Measurements from ENCODE around the gene MTMR12.
A peak's percentile ranks its signal among the peaks of the same experiment; 100 is the strongest.
"Not testable (repeated sequence)": the region's sequence is repeated elsewhere in the genome, so short reads cannot be mapped to it uniquely, and the experiment has no call there.

Gene MTMR12

DNA sequence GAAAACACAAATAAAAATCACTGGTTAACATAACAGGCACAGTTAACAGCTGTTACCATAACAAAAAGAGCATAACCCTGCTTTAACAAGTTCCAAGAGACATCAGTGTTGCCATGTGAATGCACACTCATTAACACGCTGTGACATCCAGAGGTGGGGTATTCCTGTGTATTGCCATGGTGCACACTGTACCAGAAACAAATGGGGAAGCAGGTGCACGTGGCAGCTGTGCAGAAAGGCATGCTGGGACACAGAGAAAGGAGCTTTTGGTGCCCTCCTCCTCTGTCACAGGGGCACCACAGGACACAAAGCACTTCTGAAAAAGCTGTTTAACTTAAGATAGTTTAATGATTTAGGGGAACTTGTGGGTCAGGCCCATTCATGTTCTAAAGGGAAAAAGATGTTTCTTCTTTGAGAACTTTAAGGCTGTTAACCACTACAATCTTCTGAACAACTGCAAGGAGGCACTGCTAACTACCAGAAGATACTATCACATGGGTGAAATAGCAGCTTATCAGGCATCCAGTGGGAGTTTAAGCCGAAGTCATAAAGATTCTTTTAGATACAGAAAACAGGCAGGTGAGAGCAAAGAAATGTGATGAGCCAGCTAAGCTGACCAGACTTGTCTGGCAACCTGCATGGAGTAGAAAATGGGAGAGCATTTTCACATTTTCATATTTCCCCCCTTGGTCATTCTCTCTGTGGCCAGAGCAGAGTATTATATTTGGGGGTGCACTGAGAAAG lies 82.2 kb downstream of the MTMR12 start:
- DNase-seq = no peak

DNA sequence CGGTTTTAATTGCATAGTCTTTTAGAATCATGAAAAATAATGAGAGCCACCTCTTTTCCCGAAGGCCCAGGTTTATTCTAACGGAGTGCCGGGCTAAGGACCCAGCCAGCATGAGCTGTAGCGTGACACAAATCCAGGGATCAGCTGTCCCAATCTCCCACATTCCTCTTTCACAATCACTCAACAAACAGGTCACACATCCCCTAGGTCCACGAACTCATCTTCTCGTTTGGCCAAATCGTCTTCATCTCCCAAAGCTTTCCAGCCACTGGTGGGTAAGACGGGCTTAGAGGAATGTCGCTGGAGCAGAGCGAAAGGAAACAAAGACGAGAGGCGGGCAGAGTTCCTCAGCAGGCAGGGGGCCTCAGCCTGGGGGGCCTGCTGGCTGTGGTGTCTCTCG lies 83.2 kb downstream of the MTMR12 start:
- DNase-seq = no peak

DNA sequence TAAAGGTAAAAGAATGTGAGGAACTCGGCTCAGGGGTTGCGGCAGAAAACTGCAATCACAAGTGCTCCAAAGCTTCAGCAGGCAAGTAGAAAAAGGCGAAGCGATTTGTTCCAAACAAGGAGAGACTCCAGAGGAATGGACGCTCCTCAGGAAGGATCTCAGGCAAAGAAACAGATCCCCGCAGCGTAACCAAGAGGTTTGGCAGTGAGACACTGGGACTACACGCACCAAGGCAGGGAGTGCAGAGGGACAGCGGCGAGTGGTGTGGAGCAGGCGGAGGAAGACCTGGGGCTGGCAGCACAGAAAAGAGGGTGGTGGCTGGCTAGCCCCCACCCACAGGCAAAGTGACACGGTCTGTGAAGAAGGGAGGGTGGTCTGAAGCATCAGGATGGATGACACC lies 83.9 kb downstream of the MTMR12 start:
- no peak for DNase-seq

DNA sequence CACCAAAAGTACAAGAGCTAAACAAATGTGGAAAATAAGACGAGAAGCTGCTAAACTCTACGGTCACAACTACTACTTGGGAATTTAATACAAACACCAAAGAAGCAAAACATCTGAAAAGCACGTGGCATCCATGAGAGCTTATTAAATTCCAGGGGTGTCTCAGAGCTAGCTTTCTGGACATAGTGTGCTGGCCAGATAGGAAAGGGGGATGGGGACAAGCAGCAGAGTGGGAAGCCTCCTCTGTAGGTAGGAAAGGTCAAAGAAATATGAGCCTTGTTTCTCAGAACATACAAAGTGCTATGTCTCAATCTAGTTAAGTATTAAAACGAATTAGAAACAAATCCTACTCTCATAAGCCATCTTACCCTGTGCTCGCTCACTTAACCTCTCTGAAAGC lies 87.3 kb downstream of the MTMR12 start:
- no peak for DNase-seq

DNA sequence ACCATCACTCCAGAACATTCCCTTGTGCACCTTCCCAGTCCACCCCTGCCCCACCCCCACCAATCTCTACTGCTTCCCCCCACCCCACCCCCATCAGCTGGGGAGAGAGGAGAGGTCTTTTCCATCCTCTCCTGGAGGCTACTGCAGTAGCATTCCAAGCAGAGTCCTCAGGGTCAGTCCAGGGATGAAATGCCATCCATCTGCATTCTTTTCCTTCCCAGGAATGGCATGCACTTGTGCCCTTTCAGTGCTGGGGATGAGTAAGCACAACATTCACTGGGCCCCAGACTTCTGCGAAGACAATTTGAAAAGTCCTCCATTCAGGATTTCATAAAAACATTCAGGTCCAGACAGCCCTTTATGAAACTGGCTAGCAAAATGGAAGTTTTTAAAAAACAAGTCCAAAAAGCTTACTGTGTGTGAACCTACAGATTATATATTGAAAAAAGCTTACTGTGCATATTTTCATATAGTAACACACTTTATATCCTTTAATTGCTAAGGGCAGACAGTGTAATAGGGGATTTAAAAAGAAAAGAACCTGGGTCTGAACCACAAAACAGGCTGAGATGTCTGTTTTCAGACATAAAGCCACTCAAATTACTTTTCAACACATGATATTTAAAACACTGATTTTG lies 88.6 kb downstream of the MTMR12 start:
- no peak for DNase-seq

DNA sequence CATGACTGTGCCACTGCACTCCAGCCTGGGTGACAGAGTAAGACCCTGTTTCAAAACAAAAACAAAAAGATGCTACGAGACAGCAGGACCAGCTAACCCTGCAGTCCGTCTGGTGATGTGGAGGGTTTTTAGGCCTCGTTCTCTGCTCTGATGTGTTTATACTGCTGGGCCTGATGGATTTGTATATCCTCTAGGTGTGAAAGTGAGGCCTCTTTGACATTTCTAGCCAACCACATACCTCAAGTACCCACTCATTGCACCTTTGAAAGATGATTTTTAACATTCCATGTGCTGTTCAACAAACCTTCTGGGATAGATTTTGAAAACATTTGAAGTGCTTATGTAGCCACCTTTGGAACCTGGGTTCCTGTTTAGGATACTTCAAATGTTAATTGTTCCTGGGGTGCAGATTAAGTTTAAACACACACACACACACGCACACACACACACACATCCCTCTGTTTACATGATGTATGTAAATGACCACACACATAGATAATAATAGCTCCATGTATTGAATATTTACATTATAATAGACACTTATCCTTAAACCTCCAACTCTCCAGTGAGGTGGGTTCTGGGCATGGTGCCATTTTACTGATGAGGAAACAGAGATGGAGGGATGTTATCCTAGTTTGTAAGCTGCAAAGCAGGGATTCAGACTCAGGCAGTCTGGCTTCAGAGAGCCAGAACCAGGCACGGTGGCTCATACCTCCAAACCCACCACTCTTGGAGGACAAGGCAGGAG lies 89.8 kb downstream of the MTMR12 start:
- DNase-seq = peak; percentile 1

DNA sequence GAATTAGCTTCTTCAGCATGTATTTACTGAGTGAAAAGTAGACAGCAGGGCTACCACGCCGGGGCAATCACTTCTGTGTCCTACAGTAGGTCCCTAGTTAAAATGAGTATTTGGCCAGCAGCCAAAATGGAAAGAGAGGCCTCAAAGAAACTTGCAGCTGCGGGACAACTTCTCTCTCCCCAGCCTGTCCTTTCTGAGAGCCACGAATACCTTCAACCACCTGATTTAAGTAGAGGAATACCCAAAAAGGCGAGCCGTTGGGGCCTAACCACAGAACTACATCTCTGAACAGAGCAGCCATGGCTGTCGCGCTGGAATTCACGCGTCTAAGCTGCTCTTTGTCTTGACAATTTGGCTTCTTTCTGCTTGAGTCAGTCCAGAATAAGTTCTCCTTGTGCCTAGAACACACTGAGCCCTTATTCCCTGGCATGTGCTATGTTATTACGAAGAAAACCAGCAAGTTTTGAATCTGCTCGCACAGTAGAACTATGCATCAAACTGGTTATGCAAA lies 94.8 kb downstream of the MTMR12 start:
- DNase-seq = peak; percentile 22

DNA sequence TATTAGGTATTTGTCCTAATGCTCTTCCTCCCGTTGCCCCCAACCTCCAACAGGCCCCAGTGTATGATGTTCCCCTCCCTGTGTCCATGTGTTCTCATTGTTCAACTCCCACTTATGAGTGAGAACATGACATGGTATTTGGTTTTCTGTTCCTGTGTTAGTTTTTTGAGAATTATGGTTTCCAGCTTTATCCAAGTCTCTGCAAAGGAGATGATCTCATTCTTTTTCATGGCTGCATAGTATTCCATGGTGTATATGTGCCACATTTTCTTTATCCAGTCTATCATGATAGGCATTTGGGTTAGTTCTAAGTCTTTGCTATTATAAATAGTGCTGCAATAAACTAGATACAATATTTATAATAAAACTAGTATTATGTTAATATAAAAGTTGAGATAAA lies 98.4 kb downstream of the MTMR12 start:
- not testable (repeated sequence) for DNase-seq

DNA sequence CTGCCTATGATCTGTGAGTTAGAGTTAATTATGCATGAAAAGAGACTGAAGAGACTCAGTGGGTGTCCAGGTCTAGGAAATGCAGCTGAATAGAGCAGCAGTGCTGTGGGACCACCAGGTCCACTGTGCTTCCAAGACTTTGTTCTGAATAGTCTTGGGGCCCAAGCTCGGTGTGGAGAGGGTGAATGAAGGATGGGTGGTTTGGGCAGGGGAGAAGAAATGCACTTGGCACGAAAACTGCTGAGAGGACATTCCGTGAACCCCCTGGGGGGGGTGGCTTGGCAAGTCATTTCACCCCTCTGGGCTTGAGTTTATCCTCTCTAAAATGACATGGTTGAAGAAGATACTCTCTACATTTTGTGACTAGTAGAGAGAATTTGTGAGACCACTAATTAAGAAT lies 102.6 kb downstream of the MTMR12 start:
- no peak for DNase-seq

DNA sequence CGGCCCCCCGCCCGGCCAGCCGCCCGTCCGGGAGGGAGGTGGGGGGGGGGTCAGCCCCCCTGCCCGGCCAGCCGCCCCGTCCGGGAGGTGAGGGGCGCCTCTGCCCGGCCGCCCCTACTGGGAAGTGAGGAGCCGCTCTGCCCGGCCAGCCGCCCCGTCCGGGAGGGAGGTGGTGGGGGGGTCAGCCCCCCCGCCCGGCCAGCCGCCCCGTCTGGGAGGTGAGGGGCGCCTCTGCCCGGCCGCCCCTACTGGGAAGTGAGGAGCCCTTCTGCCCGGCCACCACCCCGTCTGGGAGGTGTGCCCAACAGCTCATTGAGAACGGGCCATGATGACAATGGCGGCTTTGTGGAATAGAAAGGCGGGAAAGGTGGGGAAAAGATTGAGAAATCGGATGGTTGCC lies 103.9 kb downstream of the MTMR12 start:
- DNase-seq = not testable (repeated sequence)

DNA sequence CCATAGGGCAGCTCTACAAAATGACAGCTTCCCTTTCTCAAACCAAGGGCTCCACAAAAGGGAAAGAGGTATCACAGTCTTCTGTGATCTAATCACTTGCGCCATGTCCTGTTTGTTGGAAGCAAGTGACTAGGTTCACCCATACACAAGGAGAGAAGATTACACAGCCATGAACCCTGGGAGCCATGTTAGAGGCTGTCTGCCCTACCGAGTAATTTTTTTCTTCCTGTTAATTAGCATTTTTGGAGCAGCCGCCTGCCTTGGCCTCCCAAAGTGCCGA lies 105.4 kb downstream of the MTMR12 start:
- no peak for DNase-seq

DNA sequence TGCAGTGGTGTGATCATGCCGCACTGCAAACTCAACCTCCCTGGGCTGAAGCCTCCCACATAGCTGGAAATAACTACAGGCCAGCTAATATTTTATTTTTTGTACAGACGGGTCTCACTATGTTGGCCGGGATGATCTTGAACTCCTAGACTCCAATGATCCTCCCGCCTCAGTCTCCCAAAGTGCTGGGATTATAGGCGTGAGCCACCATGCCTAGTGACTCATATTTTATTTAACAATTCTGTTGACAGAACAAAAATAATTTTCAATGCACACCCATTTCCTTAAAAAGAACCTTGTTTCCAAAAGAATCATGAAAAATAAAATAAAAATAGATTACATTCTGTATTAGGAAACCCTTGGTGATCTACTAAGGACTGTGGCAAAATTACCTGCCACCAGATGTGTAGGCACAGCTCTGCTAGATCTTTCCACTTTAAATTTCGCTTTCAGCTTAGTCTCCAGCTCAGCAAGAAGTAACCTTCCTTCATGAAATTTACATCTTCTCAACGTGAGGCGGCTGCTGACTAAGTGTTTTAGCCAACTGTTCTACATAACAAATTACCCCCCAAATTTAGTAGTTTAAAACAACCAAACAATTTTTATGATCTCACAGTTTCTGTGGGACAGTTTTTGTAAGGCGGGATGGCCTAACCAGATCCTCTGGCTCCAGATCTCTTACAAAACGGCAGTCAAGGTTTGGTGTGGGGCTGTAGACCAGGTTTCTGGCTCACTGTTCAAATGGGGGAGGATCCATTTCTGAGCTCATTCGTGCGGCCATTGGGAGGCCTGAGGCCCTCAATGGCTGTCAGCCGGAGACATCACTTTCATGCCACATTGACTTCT lies 106.0 kb downstream of the MTMR12 start:
- no peak for DNase-seq

DNA sequence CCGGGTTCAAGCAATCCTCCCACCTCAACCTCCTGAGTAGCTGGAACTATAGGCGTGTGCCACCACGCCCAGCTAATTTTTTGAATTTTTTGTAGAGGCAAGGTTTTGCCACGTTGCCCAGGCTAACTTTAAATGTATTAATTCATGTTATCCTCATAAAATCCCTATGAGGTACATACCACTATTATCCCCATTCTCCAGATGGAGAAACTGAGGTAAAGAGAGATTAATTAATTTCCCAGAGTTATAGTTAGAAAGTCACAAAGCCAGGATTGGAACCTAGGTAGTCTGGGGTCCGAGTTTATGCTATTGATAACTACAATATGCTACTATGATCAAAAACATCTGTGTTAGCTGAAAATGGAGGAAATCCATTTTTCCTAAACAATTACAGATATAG lies 106.7 kb downstream of the MTMR12 start:
- DNase-seq = no peak

DNA sequence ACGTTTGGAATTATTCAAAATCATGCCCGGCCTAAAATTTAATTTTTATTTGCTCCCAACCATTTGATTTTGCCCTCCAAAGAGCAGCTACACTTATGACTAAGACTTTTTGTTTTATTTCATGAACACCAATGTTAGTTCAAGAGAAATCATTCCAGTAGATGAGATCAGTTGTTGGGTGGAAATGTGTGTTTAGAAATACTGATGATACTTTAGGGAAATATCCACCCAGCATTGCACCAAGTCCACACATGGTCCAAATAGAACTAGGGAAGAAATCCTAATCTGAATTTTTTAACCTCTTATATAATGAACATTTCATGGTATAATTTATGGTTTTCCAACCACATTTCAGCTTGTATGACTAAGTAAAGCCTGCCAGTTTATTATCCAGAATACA lies 110.3 kb downstream of the MTMR12 start:
- DNase-seq = no peak

DNA sequence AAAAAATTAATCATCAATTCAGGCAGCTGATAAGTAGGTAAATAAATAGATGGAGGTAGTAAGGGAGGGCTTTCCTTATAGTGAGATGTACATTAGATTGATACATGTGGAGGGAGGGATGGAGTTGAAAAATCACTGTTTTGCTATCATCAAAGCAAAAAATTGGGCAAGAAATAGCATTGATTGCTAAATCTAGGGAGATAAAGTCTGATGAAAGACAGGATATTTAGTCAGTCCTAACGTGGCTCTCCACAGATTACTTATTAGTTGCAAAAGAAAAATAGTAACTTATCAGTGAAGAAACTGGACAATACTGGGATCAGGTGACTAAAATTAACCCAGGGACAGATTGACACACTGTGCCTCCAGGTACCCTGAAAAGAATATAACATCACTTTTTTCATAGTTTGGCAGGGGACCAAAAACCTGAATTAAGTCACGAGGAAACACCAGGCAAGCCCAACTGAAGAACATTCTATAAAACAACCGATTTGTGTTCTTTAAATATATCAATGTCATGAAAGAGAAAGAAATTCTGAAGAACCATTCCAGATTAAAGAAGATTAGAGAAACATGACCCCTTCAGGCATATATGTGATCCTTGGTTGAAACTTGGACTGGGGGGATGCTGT lies 111.5 kb downstream of the MTMR12 start:
- no peak for DNase-seq

DNA sequence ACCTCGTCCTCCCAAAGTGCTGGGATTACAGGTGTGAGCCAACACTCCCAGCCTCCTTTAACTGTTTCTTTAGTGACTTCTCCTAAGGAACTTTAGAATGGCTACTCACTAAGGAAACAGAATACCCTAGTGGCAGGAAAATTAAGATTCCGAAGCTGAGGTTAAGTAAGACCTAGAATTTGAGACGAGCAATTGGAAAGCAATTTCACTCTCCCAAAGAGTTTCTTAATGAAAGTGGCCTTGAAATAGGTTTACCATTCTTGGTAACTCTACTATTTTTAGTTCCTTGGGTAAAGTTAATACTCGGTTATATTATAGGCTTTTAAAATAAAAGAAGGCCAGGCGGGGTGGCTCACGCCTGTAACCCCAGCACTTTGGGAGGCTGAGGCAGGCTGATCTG lies 115.7 kb downstream of the MTMR12 start:
- no peak for DNase-seq

DNA sequence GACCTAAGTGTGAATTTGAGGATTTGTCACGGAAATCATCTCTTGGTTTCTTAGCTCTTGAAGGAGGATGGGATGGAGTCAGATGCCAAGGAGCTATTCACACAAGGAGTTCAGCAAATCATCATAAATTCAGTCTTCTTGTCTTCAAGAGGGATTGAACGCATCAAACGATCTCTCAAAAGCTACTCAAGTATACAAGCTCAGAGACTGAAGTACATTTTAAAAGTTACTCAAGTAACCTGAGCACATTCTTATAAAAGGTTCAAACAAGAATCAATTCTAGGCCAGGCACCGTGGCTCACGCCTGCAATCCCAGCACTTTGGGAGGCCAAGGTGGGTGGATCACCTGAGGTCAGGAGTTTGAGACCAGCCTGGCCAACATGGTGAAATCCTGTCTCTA lies 117.5 kb downstream of the MTMR12 start:
- DNase-seq = no peak

DNA sequence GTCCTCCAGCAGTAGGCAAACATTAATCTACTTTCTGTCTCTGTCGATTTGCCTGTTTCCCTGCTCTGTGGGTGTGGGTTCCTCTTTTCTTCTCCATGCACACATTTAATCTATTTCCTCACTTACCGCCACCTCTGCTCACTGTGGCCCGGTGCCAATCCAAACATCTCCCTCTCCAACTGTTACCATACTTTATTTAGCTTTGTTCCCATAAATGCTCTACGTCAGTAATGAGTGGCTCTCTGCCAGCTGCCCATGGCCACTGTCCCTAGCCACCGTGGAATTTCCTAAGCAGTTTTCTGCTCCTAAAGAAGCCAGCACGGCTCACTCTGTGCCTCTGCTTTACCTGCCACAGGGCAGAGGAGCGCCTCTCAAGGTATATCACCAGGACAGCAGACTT lies 119.1 kb downstream of the MTMR12 start:
- peak; percentile 95 for DNase-seq

DNA sequence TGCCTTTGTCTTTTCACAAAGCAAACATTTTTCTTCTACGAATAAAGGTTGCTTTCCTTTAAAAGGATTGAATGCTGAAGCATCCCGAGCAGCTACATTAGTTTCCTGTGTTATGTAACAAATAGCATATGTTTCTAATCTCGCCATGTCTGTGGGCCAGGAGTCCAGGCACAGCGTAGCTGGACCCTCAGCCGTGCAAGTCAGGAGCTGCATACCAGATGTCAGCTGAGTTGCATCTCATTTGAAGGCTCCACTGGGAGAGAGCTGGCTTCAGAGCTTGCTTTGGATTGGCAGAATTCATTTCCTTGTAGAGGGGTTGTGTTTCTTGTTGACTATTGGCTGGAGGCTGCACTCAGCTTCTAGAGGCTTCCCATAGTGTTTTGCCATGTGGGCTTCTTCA lies 122.6 kb downstream of the MTMR12 start:
- no peak for DNase-seq

DNA sequence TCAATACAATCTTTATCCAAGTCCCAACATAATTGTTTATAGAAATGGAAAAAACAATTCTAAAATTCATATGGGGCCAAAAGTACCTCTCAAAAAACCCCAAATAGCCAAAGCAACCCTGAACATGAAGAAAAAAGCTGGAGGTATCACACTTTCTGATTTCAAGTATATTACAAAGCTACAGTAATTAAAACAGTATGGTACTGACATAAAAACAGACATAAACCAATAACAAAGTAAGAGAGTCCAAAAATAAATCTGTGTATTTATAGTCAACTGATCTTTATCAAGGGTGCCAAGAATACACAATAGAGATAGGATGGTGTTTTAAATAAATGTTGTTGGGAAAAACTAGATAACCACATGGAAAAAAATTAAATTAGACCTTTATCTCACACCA lies 125.1 kb downstream of the MTMR12 start:
- no peak for DNase-seq

DNA sequence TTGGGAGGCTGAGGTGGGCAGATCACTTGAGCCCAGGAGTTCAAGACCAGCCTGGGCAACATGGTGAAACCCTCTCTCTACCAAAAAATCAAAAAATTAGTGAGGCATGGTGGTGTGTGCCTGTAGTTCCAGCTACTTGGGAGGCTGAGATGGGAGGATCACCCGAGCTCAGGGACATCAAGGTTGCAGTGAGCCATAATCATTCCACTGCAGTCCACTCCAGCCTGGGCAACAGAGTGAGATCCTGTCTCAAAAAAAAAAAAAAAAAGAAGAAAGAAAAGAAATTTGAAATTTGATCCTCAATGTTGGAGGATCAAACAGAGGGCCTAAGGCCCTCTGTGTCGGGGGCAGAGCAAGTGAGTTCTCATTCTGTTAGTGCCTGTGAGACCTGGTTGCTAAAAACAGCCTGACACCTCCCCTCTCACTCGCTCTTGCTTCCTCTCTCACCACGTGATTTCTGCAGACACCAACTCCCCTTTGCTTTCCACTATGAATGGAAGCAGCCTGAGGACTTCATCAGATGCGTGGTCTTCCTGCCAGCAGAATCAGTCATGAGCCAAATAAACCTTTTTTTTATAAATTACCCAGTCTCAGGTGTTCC lies 130.2 kb downstream of the MTMR12 start:
- DNase-seq = no peak

Measured in NCI-H1105 (cell line).